OCI-LY7 (cell line): ENCODE data around the gene ERGIC1. TPM values are rescaled to one million over a fixed set of nuclear protein-coding genes. Genes with fewer than 3 reads are reported as not detected.

Experiments used
- BruUV-seq: library from RNA; stranded (reverse); fragments of 400-500 nt; replicated peaks from 2 replicates; lab custom pipeline; 2021; lab: Mats Ljungman, UMichigan
- CTCF ChIA-PET: fragments of 300-600 bp; sonication (Branson Sonifier 250); formaldehyde crosslinking; loops from one replicate; lab custom pipeline; 2022; ENCODE audit warnings: antibody characterized with exemption; ENCODE audit not compliant: unreplicated experiment; lab: Charles Lee
- POLR2A ChIA-PET: fragments of 300-600 bp; sonication (Branson Sonifier 250); formaldehyde crosslinking; loops from one replicate; lab custom pipeline; 2022; ENCODE audit warnings: antibody characterized with exemption; lab: Charles Lee
- DNase-seq: peaks from one replicate; pipeline ENCODE4 v3.0.0-alpha.2; 2015; ENCODE audit warnings: low spot score
- H2AFZ ChIP-seq: fragments of 200-600 bp; sonication (generic), shearing (Covaris generic); 2 replicates; pipeline ENCODE4 v1.6.1; 2014; ENCODE audit warnings: mild to moderate bottlenecking, antibody characterized with exemption, low read length, moderate library complexity
- H3K27ac ChIP-seq: fragments of 200-600 bp; sonication (generic); 2 replicates; pipeline ENCODE4 v1.5.1; 2014; ENCODE audit warnings: mixed run types, low read depth, mild to moderate bottlenecking, moderate library complexity, low read length, inconsistent platforms; ENCODE audit not compliant: poor library complexity, severe bottlenecking
- H3K36me3 ChIP-seq: fragments of 200-600 bp; sonication (generic); 2 replicates; pipeline ENCODE4 v1.6.1; 2014; ENCODE audit warnings: mild to moderate bottlenecking, antibody characterized with exemption, low read length, moderate library complexity, mixed read lengths; ENCODE audit not compliant: insufficient read depth
- H3K4me1 ChIP-seq: fragments of 200-600 bp; sonication (generic); 2 replicates; pipeline ENCODE4 v1.5.1; 2014; ENCODE audit warnings: mild to moderate bottlenecking, low read length; ENCODE audit not compliant: insufficient read depth, poor library complexity, severe bottlenecking
- H3K4me2 ChIP-seq: fragments of 200-600 bp; sonication (generic); 2 replicates; pipeline ENCODE4 v1.6.1; 2014; ENCODE audit warnings: mild to moderate bottlenecking, low read length
- H3K4me3 ChIP-seq: fragments of 200-600 bp; sonication (generic); 2 replicates; pipeline ENCODE4 v1.5.1; 2014; ENCODE audit warnings: mild to moderate bottlenecking, low read depth, low read length; ENCODE audit not compliant: poor library complexity, severe bottlenecking
- H3K79me2 ChIP-seq: fragments of 200-600 bp; sonication (generic); 2 replicates; pipeline ENCODE4 v1.6.1; 2016; ENCODE audit warnings: low read depth, mild to moderate bottlenecking, low read length, moderate library complexity, mixed read lengths; ENCODE audit not compliant: insufficient read depth
- H3K9me2 ChIP-seq: fragments of 200-600 bp; sonication (generic); 2 replicates; pipeline ENCODE4 v1.6.1; 2016; ENCODE audit warnings: mild to moderate bottlenecking, low read length, mixed read lengths; ENCODE audit not compliant: insufficient read depth
- H3K9me3 ChIP-seq: fragments of 200-600 bp; sonication (generic); 2 replicates; pipeline ENCODE4 v1.6.1; 2014; ENCODE audit warnings: mild to moderate bottlenecking, mixed run types, low read length, mixed read lengths
- H4K20me1 ChIP-seq: fragments of 200-600 bp; sonication (generic); 2 replicates; pipeline ENCODE4 v1.6.1; 2014; ENCODE audit warnings: mild to moderate bottlenecking, antibody characterized with exemption, low read length, moderate library complexity, mixed read lengths; ENCODE audit not compliant: insufficient read depth
- CTCF ChIP-seq: fragments of 200-600 bp; sonication (generic); conservative IDR thresholded peaks from 2 replicates; pipeline ENCODE4 v1.5.1; 2014; ENCODE audit warnings: mild to moderate bottlenecking, antibody characterized with exemption, low read length, moderate library complexity, mixed read lengths
- EZH2phosphoT487 ChIP-seq: fragments of 200-600 bp; sonication (generic); IDR thresholded peaks from 2 replicates; pipeline ENCODE4 v1.6.1; 2018; ENCODE audit warnings: low read depth, borderline replicate concordance, mild to moderate bottlenecking, mixed run types, antibody characterized with exemption, low read length, moderate library complexity, mixed read lengths
- intact Hi-C: fragments of 100-400 bp; cut with micrococcal nuclease; formaldehyde crosslinking; loops from one replicate; pipeline ENCODE4 v1.10.0; 2022; ENCODE audit not compliant: unreplicated experiment
- total RNA-seq, 2 experiments: library from RNA; depleted of rRNA in 1 of 2; stranded (reverse); fragments of >200 nt in 1 of 2; shearing (Covaris generic) in 1 of 2; gene quantifications; 2 replicates each; pipeline ENCODE4 v1.2.3, GENCODE V29; 2014 to 2022

ERGIC1 gene
- total RNA-seq, 2 experiments from 2014 or later = 125 to 178 TPM

GRCh38 chr5:172840432-172841154, 6.5 kb downstream of the ERGIC1 start:
- CTCF ChIA-PET = no interaction called here

GRCh38 chr5:172841256-172841655, 7.2 kb downstream of the ERGIC1 start:
- intact Hi-C loops = no loop called here
- CTCF ChIA-PET = no interaction called here

More at GRCh38 chr5:172840432-172841154, 6.5 kb downstream of the ERGIC1 start:
- POLR2A ChIA-PET = interaction anchor here (1.2 kb wide), 1 partner anchor 19 kb away, joined by 4 read pairs; no protein-coding TSS in a partner anchor
- Histone ChIP-seq H3K4me2 (no peak overlapping the region), H3K9me2 (no peaks in the 10 kb centered on the region), H3K79me2 (peaks cover 85% of the 10 kb centered on the region), H3K36me3 (peaks cover 67% of the 10 kb centered on the region), H2AFZ (no peak overlapping the region), H3K4me3 (no peak overlapping the region), H3K27ac (no peak overlapping the region), H3K4me1 (peaks cover 34% of the 10 kb centered on the region), H3K9me3 (no peaks in the 10 kb centered on the region), H4K20me1 (no peaks in the 10 kb centered on the region; the same call in 1 of the 2 replicates)
- TF ChIP-seq CTCF (no peak), EZH2phosphoT487 (no peak)
- no TSS peak for BruUV-seq
- DNase-seq = no peak
- intact Hi-C loops = no loop called here

More at GRCh38 chr5:172841256-172841655, 7.2 kb downstream of the ERGIC1 start:
- Histone ChIP-seq H3K79me2 (peaks cover 84% of the 10 kb centered on the region), H3K9me3 (no peaks in the 10 kb centered on the region), H4K20me1 (no peaks in the 10 kb centered on the region; the same call in 1 of the 2 replicates), H3K9me2 (no peaks in the 10 kb centered on the region), H3K27ac (no peak overlapping the region), H3K4me1 (peaks cover 27% of the 10 kb centered on the region), H3K4me2 (no peak overlapping the region), H3K4me3 (no peak overlapping the region), H2AFZ (no peak overlapping the region), H3K36me3 (peaks cover 74% of the 10 kb centered on the region)
- POLR2A ChIA-PET = no interaction called here
- TF ChIP-seq EZH2phosphoT487 (no peak), CTCF (no peak)
- no peak for DNase-seq
- no TSS peak for BruUV-seq
